SK-N-SH (cell line): ENCODE measurements around the gene SPTBN1. TPM values are rescaled to one million over a fixed set of nuclear protein-coding genes. Genes with fewer than 3 reads are reported as not detected.

Source experiments
- CTCF ChIA-PET: fragments of 300-600, 350-600 bp; formaldehyde crosslinking; extraction: SDS; loops from one replicate; lab custom pipeline; 2021; lab: Yijun Ruan, JAX
- POLR2A ChIA-PET: fragments of 350-600 bp; sonication (Branson Sonifier 250); formaldehyde crosslinking; extraction: SDS; loops from one replicate; lab custom pipeline; 2020; ENCODE audit warnings: antibody characterized with exemption, inconsistent platforms; lab: Yijun Ruan, JAX
- DNase-seq: peaks from one replicate; pipeline ENCODE4 v3.0.0; 2012
- H2AFZ ChIP-seq: fragments of 200-600 bp; sonication (generic); 2 replicates; pipeline ENCODE4 v1.8.1; 2016; ENCODE audit warnings: antibody characterized with exemption, mild to moderate bottlenecking, low read depth
- H3F3A ChIP-seq: fragments of 200-600 bp; sonication (generic); replicated peaks from 2 replicates; pipeline ENCODE3; 2016; ENCODE audit warnings: antibody characterized with exemption, mild to moderate bottlenecking; ENCODE audit not compliant: insufficient read depth
- H3K27ac ChIP-seq, 2 experiments: fragments of 200-500 bp in 1 of 2; fragments of 200-600 bp in 1 of 2; sonication (Bioruptor generic) in 1 of 2; sonication (generic), shearing (Covaris generic) in 1 of 2; 2 replicates each; pipeline versions ENCODE4 v1.5.1 to v1.6.1; 2014 to 2016; ENCODE audit warnings: low read depth in 2 of 2, inconsistent platforms in 1 of 2, low read length in 1 of 2, mild to moderate bottlenecking in 1 of 2, mixed read lengths in 1 of 2
- H3K27me3 ChIP-seq: fragments of 200-600 bp; sonication (generic), shearing (Covaris generic); 2 replicates; pipeline ENCODE4 v1.6.1; 2016; ENCODE audit warnings: mixed run types; ENCODE audit not compliant: insufficient read depth
- H3K36me3 ChIP-seq, 2 experiments: fragments of 200-500 bp in 1 of 2; fragments of 200-600 bp in 1 of 2; sonication (Bioruptor generic) in 1 of 2; sonication (generic) in 1 of 2; replicated peaks in 1 of 2; 2 replicates each; pipeline versions ENCODE3 to v1.5.1; 2014 to 2016; ENCODE audit warnings: low read length in 1 of 2, mild to moderate bottlenecking in 1 of 2; ENCODE audit not compliant: insufficient read depth in 2 of 2, control insufficient read depth in 1 of 2
- H3K4me1 ChIP-seq, 2 experiments: fragments of 200-500 bp in 1 of 2; fragments of 200-600 bp in 1 of 2; sonication (Bioruptor generic) in 1 of 2; sonication (generic), shearing (Covaris generic) in 1 of 2; 2 replicates each; pipeline versions ENCODE4 v1.5.1 to v1.6.1; 2014 to 2016; ENCODE audit warnings: low read depth in 1 of 2, low read length in 1 of 2, mixed run types in 1 of 2; ENCODE audit not compliant: insufficient read depth in 2 of 2, control insufficient read depth in 1 of 2
- H3K4me2 ChIP-seq: fragments of 200-600 bp; sonication (generic), shearing (Covaris generic); 2 replicates; pipeline ENCODE4 v1.6.1; 2017; ENCODE audit warnings: mixed run types
- H3K4me3 ChIP-seq, 2 experiments: fragments of 200-500 bp in 1 of 2; fragments of 200-600 bp in 1 of 2; sonication (Bioruptor generic) in 1 of 2; sonication (generic), shearing (Covaris generic) in 1 of 2; 2 replicates each; pipeline versions ENCODE4 v1.5.1 to v1.8.1; 2014 to 2016; ENCODE audit warnings: low read depth in 2 of 2, inconsistent platforms in 1 of 2, low read length in 1 of 2, mild to moderate bottlenecking in 1 of 2, mixed read lengths in 1 of 2, moderate library complexity in 1 of 2
- H3K79me2 ChIP-seq: fragments of 200-600 bp; sonication (generic); 2 replicates; pipeline ENCODE4 v1.8.1; 2017; ENCODE audit warnings: mild to moderate bottlenecking; ENCODE audit not compliant: insufficient read depth
- H3K9ac ChIP-seq: fragments of 200-600 bp; sonication (generic); 2 replicates; pipeline ENCODE4 v1.6.1; 2017; ENCODE audit warnings: mixed run types
- H3K9me2 ChIP-seq: fragments of 200-600 bp; sonication (generic); 2 replicates; pipeline ENCODE4 v1.6.1; 2017; ENCODE audit warnings: mixed run types
- H3K9me3 ChIP-seq: fragments of 200-600 bp; sonication (generic); 2 replicates; pipeline ENCODE4 v1.6.1; 2017; ENCODE audit warnings: mixed run types, mild to moderate bottlenecking, moderate library complexity
- H4K20me1 ChIP-seq: fragments of 200-600 bp; sonication (generic); 2 replicates; pipeline ENCODE4 v1.6.1; 2017; ENCODE audit warnings: mild to moderate bottlenecking, mixed run types; ENCODE audit not compliant: insufficient read depth
- CHD2 ChIP-seq: fragments of 150-350 bp; IDR thresholded peaks from 2 replicates; pipeline ENCODE4 v1.6.1; 2018; ENCODE audit warnings: low read length; ENCODE audit not compliant: partially characterized antibody
- ELF1 ChIP-seq: IDR thresholded peaks from 2 replicates; pipeline ENCODE4 v1.4.0; 2012
- EP300 ChIP-seq, 2 experiments: IDR thresholded peaks; 2 replicates each; pipeline versions ENCODE4 v1.4.0 to v1.6.1; 2012; ENCODE audit warnings: borderline replicate concordance in 1 of 2, low read depth in 1 of 2, low read length in 1 of 2
- FOXJ3 ChIP-seq: sonication (generic); formaldehyde crosslinking; IDR thresholded peaks from 2 replicates; pipeline ENCODE4 v1.5.1; 2020; ENCODE audit warnings: mild to moderate bottlenecking, missing genetic modification reagents
- GABPA ChIP-seq: IDR thresholded peaks from 2 replicates; pipeline ENCODE4 v1.4.0; 2012; ENCODE audit warnings: low read depth, mild to moderate bottlenecking
- GATA2 ChIP-seq: sonication (generic); formaldehyde crosslinking; IDR thresholded peaks from 2 replicates; pipeline ENCODE4 v1.5.0; 2020; ENCODE audit warnings: mild to moderate bottlenecking, missing genetic modification reagents
- JUND ChIP-seq: IDR thresholded peaks from 2 replicates; pipeline ENCODE4 v1.4.0; 2012
- MXI1 ChIP-seq: IDR thresholded peaks from 2 replicates; pipeline ENCODE4 v1.6.1; 2012; ENCODE audit warnings: mild to moderate bottlenecking, low read depth, low read length, improper control_type of control experiment
- NFIC ChIP-seq: IDR thresholded peaks from 2 replicates; pipeline ENCODE4 v1.4.0; 2012; ENCODE audit warnings: borderline replicate concordance
- RAD21 ChIP-seq: IDR thresholded peaks from 2 replicates; pipeline ENCODE4 v1.6.1; 2012; ENCODE audit warnings: mild to moderate bottlenecking, low read length
- RFX5 ChIP-seq: IDR thresholded peaks from 2 replicates; pipeline ENCODE4 v1.6.1; 2012; ENCODE audit warnings: mild to moderate bottlenecking, improper control_type of control experiment, low read length
- RXRA ChIP-seq: IDR thresholded peaks from 2 replicates; pipeline ENCODE4 v1.4.0; 2012; ENCODE audit warnings: low read depth, mild to moderate bottlenecking, borderline replicate concordance
- SMC3 ChIP-seq: IDR thresholded peaks from 2 replicates; pipeline ENCODE4 v1.6.1; 2012; ENCODE audit warnings: low read depth, low read length, improper control_type of control experiment
- YY1 ChIP-seq: IDR thresholded peaks from 2 replicates; pipeline ENCODE4 v1.4.0; 2012; ENCODE audit warnings: low read depth, mild to moderate bottlenecking
- WGBS: methylation state at CpG from one replicate; pipeline ENCODE4 v1.1.6; 2017; ENCODE audit warnings: low lambda C conversion rate; 5-methylcytosine and 5-hydroxymethylcytosine counted together
- polyA plus RNA-seq, 3 experiments: library from polyadenylated mRNA; depleted of rRNA; stranded (reverse); fragments of >200 nt; gene quantifications; 2 replicates each; pipeline ENCODE4 v1.2.3, GENCODE V29; 2012
- TF ChIP-seq, protein P1 (sequence below): IDR thresholded peaks from 2 replicates; pipeline ENCODE4 v1.4.0; 2012; ENCODE audit warnings: low read depth, borderline replicate concordance
- TF ChIP-seq, protein P2 (sequence below): IDR thresholded peaks from 2 replicates; pipeline ENCODE4 v1.4.0; 2012; ENCODE audit warnings: low read depth, borderline replicate concordance
- TF ChIP-seq, protein P3 (sequence below): fragments of 150-350 bp; IDR thresholded peaks from 2 replicates; pipeline ENCODE4 v1.6.1; 2016; ENCODE audit warnings: mild to moderate bottlenecking, low read depth, low read length

Gene SPTBN1
- polyA plus RNA-seq, 1 of the 3 experiments (the other 2 are of a cell fraction): 29.1 TPM

DNA sequence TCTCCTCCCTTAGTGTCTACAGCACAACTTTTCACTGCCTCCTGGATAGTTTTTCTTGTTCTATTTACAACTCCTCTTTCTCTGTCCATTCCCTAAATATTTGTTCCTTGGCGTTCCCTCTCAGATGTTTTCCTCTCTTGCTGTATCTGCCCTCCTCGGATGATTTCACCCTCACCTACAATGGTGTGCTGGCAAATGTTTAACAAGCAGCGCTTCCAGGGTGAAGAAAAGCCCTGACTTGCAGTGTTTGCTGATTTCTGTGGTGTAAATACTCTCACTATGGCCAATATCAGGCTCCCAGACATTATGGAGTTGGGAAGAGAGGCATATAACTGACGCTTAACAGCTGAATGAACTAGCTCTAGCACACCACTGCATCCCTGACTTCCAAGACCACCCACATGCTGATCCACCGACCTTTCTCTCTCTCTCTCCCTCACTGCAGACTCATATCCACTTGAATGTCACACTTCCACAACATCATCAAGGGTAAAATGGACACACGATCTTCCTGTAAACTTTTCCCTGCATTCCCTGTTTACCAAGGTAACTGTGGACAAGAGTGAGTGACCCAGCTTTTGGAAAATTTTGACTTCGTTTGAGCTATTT lies 31.5 kb upstream of the SPTBN1 start:
- no peak for DNase-seq
- no peaks in the 10 kb centered on the region for H3K9me2 ChIP-seq
- TF ChIP-seq SMC3 (no peak), YY1 (no peak), CHD2 (no peak), ELF1 (no peak), EP300 (IDR thresholded peaks at IDR 0.05; ENCODE audit: borderline replicate concordance in 1 of 2, low read depth in 1 of 2, low read length in 1 of 2) (no peak), GATA2 (CRISPR knock-in tag) (no peak), MXI1 (no peak), JUND (no peak), GABPA (no peak)
- TF ChIP-seq, protein P1, sequence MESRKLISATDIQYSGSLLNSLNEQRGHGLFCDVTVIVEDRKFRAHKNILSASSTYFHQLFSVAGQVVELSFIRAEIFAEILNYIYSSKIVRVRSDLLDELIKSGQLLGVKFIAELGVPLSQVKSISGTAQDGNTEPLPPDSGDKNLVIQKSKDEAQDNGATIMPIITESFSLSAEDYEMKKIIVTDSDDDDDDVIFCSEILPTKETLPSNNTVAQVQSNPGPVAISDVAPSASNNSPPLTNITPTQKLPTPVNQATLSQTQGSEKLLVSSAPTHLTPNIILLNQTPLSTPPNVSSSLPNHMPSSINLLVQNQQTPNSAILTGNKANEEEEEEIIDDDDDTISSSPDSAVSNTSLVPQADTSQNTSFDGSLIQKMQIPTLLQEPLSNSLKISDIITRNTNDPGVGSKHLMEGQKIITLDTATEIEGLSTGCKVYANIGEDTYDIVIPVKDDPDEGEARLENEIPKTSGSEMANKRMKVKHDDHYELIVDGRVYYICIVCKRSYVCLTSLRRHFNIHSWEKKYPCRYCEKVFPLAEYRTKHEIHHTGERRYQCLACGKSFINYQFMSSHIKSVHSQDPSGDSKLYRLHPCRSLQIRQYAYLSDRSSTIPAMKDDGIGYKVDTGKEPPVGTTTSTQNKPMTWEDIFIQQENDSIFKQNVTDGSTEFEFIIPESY: no peak
- TF ChIP-seq, protein P2, sequence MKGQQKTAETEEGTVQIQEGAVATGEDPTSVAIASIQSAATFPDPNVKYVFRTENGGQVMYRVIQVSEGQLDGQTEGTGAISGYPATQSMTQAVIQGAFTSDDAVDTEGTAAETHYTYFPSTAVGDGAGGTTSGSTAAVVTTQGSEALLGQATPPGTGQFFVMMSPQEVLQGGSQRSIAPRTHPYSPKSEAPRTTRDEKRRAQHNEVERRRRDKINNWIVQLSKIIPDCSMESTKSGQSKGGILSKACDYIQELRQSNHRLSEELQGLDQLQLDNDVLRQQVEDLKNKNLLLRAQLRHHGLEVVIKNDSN: no peak
- no peaks in the 10 kb centered on the region for H3F3A ChIP-seq
- no peak overlapping the region for H2AFZ ChIP-seq
- no peak overlapping the region for H3K27ac ChIP-seq
- H3K4me2 ChIP-seq: no peak overlapping the region
- H3K36me3 ChIP-seq: no peaks in the 10 kb centered on the region
- no peaks in the 10 kb centered on the region for H4K20me1 ChIP-seq
- POLR2A ChIA-PET: no interaction called here
- no peaks in the 10 kb centered on the region for H3K79me2 ChIP-seq
- H3K9ac ChIP-seq: no peak overlapping the region
- H3K27me3 ChIP-seq: no peaks in the 10 kb centered on the region
- WGBS: 62% methylated on average over 7 of the region's 7 CpGs
- H3K9me3 ChIP-seq: no peaks in the 10 kb centered on the region
- CTCF ChIA-PET: no interaction called here
- no peaks in the 10 kb centered on the region for H3K4me1 ChIP-seq
- H3K4me3 ChIP-seq: no peak overlapping the region

DNA sequence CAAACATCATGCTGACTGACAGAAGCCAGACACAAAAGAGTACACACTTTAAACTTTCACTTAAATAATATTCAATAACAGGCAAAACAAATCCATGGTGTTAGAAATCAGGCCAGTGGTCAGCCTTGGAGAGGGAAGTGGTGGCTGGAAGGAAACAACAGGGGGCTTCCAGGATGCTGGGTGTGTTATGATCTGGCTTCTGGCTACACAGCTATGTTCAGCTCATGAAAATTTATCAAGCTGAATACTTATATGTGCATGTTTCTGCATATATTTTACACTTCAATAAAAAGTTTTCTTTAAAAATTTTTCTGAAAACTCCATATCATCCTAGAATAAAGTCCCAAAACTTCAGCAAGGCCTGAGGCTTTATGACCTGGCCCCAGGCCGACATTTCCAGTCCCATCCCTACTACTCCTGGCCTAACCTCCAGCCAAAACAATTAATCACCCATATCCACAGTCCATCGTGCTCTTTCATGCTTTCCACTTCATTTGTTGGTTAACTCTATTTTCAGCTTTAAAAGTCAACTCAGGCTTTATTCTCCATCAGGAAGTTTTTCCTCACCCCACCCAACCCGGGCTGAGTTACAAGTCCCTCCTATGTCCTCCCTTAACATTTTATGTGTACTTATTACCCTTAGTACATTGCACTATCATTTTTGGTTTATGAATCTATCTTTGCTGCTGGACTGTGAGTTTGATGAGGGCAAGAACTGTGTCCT lies 27.9 kb upstream of the SPTBN1 start:
- Histone ChIP-seq H3K4me2 (no peak overlapping the region), H3K27ac (no peak overlapping the region), H3F3A (no peaks in the 10 kb centered on the region), H3K4me1 (no peaks in the 10 kb centered on the region), H3K79me2 (no peaks in the 10 kb centered on the region), H3K9me3 (no peaks in the 10 kb centered on the region), H3K36me3 (no peaks in the 10 kb centered on the region), H3K4me3 (no peak overlapping the region), H2AFZ (no peak overlapping the region), H3K9ac (no peak overlapping the region), H3K27me3 (no peaks in the 10 kb centered on the region), H3K9me2 (no peaks in the 10 kb centered on the region), H4K20me1 (no peaks in the 10 kb centered on the region)
- TF ChIP-seq, protein P3, sequence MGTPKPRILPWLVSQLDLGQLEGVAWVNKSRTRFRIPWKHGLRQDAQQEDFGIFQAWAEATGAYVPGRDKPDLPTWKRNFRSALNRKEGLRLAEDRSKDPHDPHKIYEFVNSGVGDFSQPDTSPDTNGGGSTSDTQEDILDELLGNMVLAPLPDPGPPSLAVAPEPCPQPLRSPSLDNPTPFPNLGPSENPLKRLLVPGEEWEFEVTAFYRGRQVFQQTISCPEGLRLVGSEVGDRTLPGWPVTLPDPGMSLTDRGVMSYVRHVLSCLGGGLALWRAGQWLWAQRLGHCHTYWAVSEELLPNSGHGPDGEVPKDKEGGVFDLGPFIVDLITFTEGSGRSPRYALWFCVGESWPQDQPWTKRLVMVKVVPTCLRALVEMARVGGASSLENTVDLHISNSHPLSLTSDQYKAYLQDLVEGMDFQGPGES: no peak
- no peak for TF ChIP-seq FOXJ3 (CRISPR knock-in tag)
- no peak for TF ChIP-seq GATA2 (CRISPR knock-in tag)
- no peak for TF ChIP-seq MXI1
- no peak for TF ChIP-seq RFX5
- TF ChIP-seq CHD2: no peak
- TF ChIP-seq RAD21: no peak
- TF ChIP-seq YY1: no peak
- no peak for TF ChIP-seq NFIC
- TF ChIP-seq, protein P2: no peak
- no peak for TF ChIP-seq RXRA
- ChIA-PET POLR2A (no interaction called here), CTCF (no interaction called here)
- 67% methylated on average over 3 of the region's 3 CpGs for WGBS
- DNase-seq: no peak
